PC-9 (cell line): ENCODE data around the gene ZNF19. TPM values are rescaled to one million over a fixed set of nuclear protein-coding genes. Genes with fewer than 3 reads are reported as not detected.

Source experiments
- BruUV-seq: library from RNA; stranded (reverse); fragments of 400-500 nt; replicated peaks from 2 replicates; lab custom pipeline; 2021; lab: Mats Ljungman, UMichigan
- CTCF ChIA-PET: fragments of 300-600 bp; sonication (Branson Sonifier 250); formaldehyde crosslinking; loops from one replicate; lab custom pipeline; 2022; ENCODE audit warnings: antibody characterized with exemption; lab: Charles Lee
- POLR2A ChIA-PET: fragments of 300-600 bp; sonication (Branson Sonifier 250); formaldehyde crosslinking; loops from one replicate; lab custom pipeline; 2022; ENCODE audit warnings: antibody characterized with exemption; ENCODE audit not compliant: unreplicated experiment; lab: Charles Lee
- DNase-seq, 2 experiments: peaks; one replicate each; pipeline versions ENCODE4 v3.0.0 to v3.0.0-alpha.2; 2015 to 2022; ENCODE audit warnings: mixed read lengths in 1 of 2
- H2AFZ ChIP-seq: fragments of 200-600 bp; sonication (generic); 2 replicates; pipeline ENCODE4 v1.8.1; 2017; ENCODE audit warnings: antibody characterized with exemption
- H3F3A ChIP-seq: fragments of 200-600 bp; sonication (generic); 2 replicates; pipeline ENCODE4 v1.8.1; 2017; ENCODE audit warnings: antibody characterized with exemption, mild to moderate bottlenecking, low read depth; ENCODE audit not compliant: insufficient read depth
- H3K27ac ChIP-seq: fragments of 200-600 bp; sonication (generic); 2 replicates; pipeline ENCODE4 v1.6.1; 2016; ENCODE audit warnings: mixed run types
- H3K27me3 ChIP-seq: fragments of 200-600 bp; sonication (generic); 2 replicates; pipeline ENCODE4 v1.6.1; 2016; ENCODE audit warnings: low read depth, mixed run types; ENCODE audit not compliant: insufficient read depth
- H3K36me3 ChIP-seq: fragments of 200-600 bp; sonication (generic); 2 replicates; pipeline ENCODE4 v1.6.1; 2016; ENCODE audit warnings: low read depth, mixed run types
- H3K4me1 ChIP-seq: fragments of 200-600 bp; sonication (generic); replicated peaks from 2 replicates; pipeline ENCODE4 v1.6.1; 2016; ENCODE audit warnings: mixed run types; ENCODE audit not compliant: insufficient read depth
- H3K4me2 ChIP-seq: fragments of 200-600 bp; sonication (generic); 2 replicates; pipeline ENCODE4 v1.6.1; 2017; ENCODE audit warnings: mixed run types
- H3K4me3 ChIP-seq: fragments of 200-600 bp; sonication (generic); 2 replicates; pipeline ENCODE4 v1.6.1; 2016; ENCODE audit warnings: mixed run types
- H3K79me2 ChIP-seq: fragments of 200-600 bp; sonication (generic); 2 replicates; pipeline ENCODE4 v1.6.1; 2017; ENCODE audit warnings: low read depth, mixed run types
- H3K9me2 ChIP-seq: fragments of 200-600 bp; sonication (generic); 2 replicates; pipeline ENCODE4 v1.8.1; 2017; ENCODE audit warnings: mild to moderate bottlenecking; ENCODE audit not compliant: insufficient read depth
- H3K9me3 ChIP-seq: fragments of 200-600 bp; sonication (generic); 2 replicates; pipeline ENCODE4 v1.8.1; 2016; ENCODE audit warnings: low read depth; ENCODE audit not compliant: insufficient read depth
- H4K20me1 ChIP-seq: fragments of 200-600 bp; sonication (generic); 2 replicates; pipeline ENCODE4 v1.8.1; 2017; ENCODE audit not compliant: insufficient read depth
- CTCF ChIP-seq: fragments of 200-600 bp; sonication (generic); conservative IDR thresholded peaks from 2 replicates; pipeline ENCODE4 v1.6.1; 2017; ENCODE audit warnings: mixed run types, antibody characterized with exemption, mild to moderate bottlenecking, moderate library complexity
- EZH2 ChIP-seq: fragments of 200-600 bp; sonication (generic); IDR thresholded peaks from 2 replicates; pipeline ENCODE4 v1.8.0; 2017; ENCODE audit warnings: antibody characterized with exemption, low read depth
- intact Hi-C: fragments of 100-400 bp; cut with micrococcal nuclease; formaldehyde crosslinking; loops from one replicate; pipeline ENCODE4 v1.10.0; 2022; ENCODE audit not compliant: unreplicated experiment
- total RNA-seq: library from RNA; stranded (reverse); gene quantifications from 2 replicates; pipeline ENCODE4 v1.2.3, GENCODE V29; 2021

Gene ZNF19
- total RNA-seq, 1 experiment from 2014 or later: 6.8 TPM

- ChIA-PET CTCF (interaction anchor here (0.6 to 1.9 kb wide), 7 partner anchors 12 to 238 kb away, joined by 3 to 7 read pairs (median 4); no protein-coding TSS in a partner anchor), POLR2A (interaction anchor here (0.5 to 1.1 kb wide), 3 partner anchors 12 to 47 kb away, joined by 3 to 6 read pairs (median 4); no protein-coding TSS in a partner anchor)
- peaks cover 40% of the 10 kb centered on the region for H3F3A ChIP-seq
- DNase-seq: peak; percentile 78 to 94
- no TSS peak for BruUV-seq
- peaks cover 49% of the 10 kb centered on the region for H3K4me1 ChIP-seq
- no peaks in the 10 kb centered on the region for H3K27me3 ChIP-seq
- H3K27ac ChIP-seq: peak within 1 kb of the TSS; percentile 73
- H3K4me2 ChIP-seq: peak within 1 kb of the TSS; percentile 83
- H3K9me2 ChIP-seq: no peaks in the 10 kb centered on the region
- H2AFZ ChIP-seq: peak within 1 kb of the TSS; percentile 72
- H3K9me3 ChIP-seq: no peaks in the 10 kb centered on the region
- no peaks in the 10 kb centered on the region for H3K36me3 ChIP-seq
- H3K4me3 ChIP-seq: peak within 1 kb of the TSS; percentile 47
- H3K79me2 ChIP-seq: 0 out of 2 replicates have a peak, but pooled peaks cover 2% of the 10 kb centered on the region
- TF ChIP-seq CTCF (no peak), EZH2 (no peak)
- intact Hi-C loops: no loop called here
- no peaks in the 10 kb centered on the region for H4K20me1 ChIP-seq
Observed at GRCh38 chr16:71526111-71526631, 37.0 kb upstream of the ZNF19 start, which contains the start of gene CHST4. Gene CHST4 (plus strand): TSS chr16:71526426. CDS start chr16:71536678, 10,252 bp downstream.

- Histone ChIP-seq H3K4me2 (peak overlapping the region; percentile 83), H3K27ac (peak overlapping the region; percentile 73), H3K79me2 (0 out of 2 replicates have a peak, but pooled peaks cover 2% of the 10 kb centered on the region), H3K36me3 (no peaks in the 10 kb centered on the region), H2AFZ (no peak overlapping the region), H3K9me3 (no peaks in the 10 kb centered on the region), H4K20me1 (no peaks in the 10 kb centered on the region), H3K9me2 (no peaks in the 10 kb centered on the region), H3K27me3 (no peaks in the 10 kb centered on the region), H3K4me1 (peaks cover 58% of the 10 kb centered on the region), H3K4me3 (no peak overlapping the region), H3F3A (peaks cover 45% of the 10 kb centered on the region)
- DNase-seq: no peak
- TF ChIP-seq EZH2 (no peak), CTCF (no peak)
- BruUV-seq: no TSS peak
- POLR2A ChIA-PET: no interaction called here
- intact Hi-C loops: no loop called here
- CTCF ChIA-PET: no interaction called here
Observed at GRCh38 chr16:71524566-71525553, 35.7 kb upstream of the ZNF19 start.

- no peak overlapping the region for H3K4me3 ChIP-seq
- TF ChIP-seq EZH2 (no peak), CTCF (no peak)
- H4K20me1 ChIP-seq: no peaks in the 10 kb centered on the region
- intact Hi-C loops: no loop called here
- H3K27ac ChIP-seq: no peak overlapping the region; the same call in 1 of the 2 replicates
- ChIA-PET CTCF (interaction anchor here (0.6 to 0.7 kb wide), 2 partner anchors 22 to 44 kb away, joined by 3 to 5 read pairs; no protein-coding TSS in a partner anchor), POLR2A (interaction anchor here (0.6 kb wide), 1 partner anchor 46 kb away, joined by 7 read pairs; no protein-coding TSS in a partner anchor)
- H3K9me2 ChIP-seq: no peaks in the 10 kb centered on the region
- no peaks in the 10 kb centered on the region for H3K79me2 ChIP-seq
- no peaks in the 10 kb centered on the region for H3K9me3 ChIP-seq
- H3K4me1 ChIP-seq: peaks cover 50% of the 10 kb centered on the region
- no TSS peak for BruUV-seq
- peaks cover 35% of the 10 kb centered on the region for H3F3A ChIP-seq
- H3K27me3 ChIP-seq: no peaks in the 10 kb centered on the region
- H2AFZ ChIP-seq: no peak overlapping the region
- no peaks in the 10 kb centered on the region for H3K36me3 ChIP-seq
- peak overlapping the region; percentile 42 for H3K4me2 ChIP-seq
- peak; percentile 30 to 96 for DNase-seq
Observed at GRCh38 chr16:71520550-71520949, 31.4 kb upstream of the ZNF19 start.
